HG02623 (cell line): ENCODE data around the gene CETN1.

Source experiments
- ATAC-seq: cut with Tn5 transposase; IDR thresholded peaks from one replicate; pipeline ENCODE4 v1.9.1; 2021; ENCODE audit warnings: moderate library complexity; ENCODE audit not compliant: unreplicated experiment

CETN1 gene

GRCh38 chr18:580154-580553 lies at the start of gene CETN1:
TSS of gene CETN1 (plus strand) at chr18:580380. CDS start at chr18:580409, 29 bp downstream.
- ATAC-seq = no peak

- no peak for ATAC-seq
Measured at GRCh38 chr18:532018-532417, 48.2 kb upstream of the CETN1 start.

GRCh38 chr18:532632-533031 lies 47.5 kb upstream of the CETN1 start:
- no peak for ATAC-seq

- no peak for ATAC-seq
Measured at GRCh38 chr18:533995-534601, 46.1 kb upstream of the CETN1 start.

GRCh38 chr18:543447-544078 lies 36.6 kb upstream of the CETN1 start:
- ATAC-seq = no peak

GRCh38 chr18:549967-550366 lies 30.2 kb upstream of the CETN1 start:
- no peak for ATAC-seq

GRCh38 chr18:551404-552061 lies 28.6 kb upstream of the CETN1 start:
- ATAC-seq = peak; percentile 92

GRCh38 chr18:555705-556457 lies 24.3 kb upstream of the CETN1 start:
- ATAC-seq = no peak

- no peak for ATAC-seq
Measured at GRCh38 chr18:564708-565561, 15.2 kb upstream of the CETN1 start.

GRCh38 chr18:565562-566061 lies 14.6 kb upstream of the CETN1 start:
- no peak for ATAC-seq

- ATAC-seq = no peak
Measured at GRCh38 chr18:567122-567521, 13.1 kb upstream of the CETN1 start.

GRCh38 chr18:568731-569130 lies 11.4 kb upstream of the CETN1 start:
- ATAC-seq = no peak

GRCh38 chr18:570256-570655 lies 9.9 kb upstream of the CETN1 start:
- ATAC-seq = no peak

- no peak for ATAC-seq
Measured at GRCh38 chr18:570697-571096, 9.5 kb upstream of the CETN1 start.

GRCh38 chr18:572091-572830 lies 7.9 kb upstream of the CETN1 start:
- ATAC-seq = no peak

- no peak for ATAC-seq
Measured at GRCh38 chr18:572831-573289, 7.3 kb upstream of the CETN1 start.

GRCh38 chr18:573385-573784 lies 6.8 kb upstream of the CETN1 start:
- no peak for ATAC-seq

GRCh38 chr18:574149-574860 lies 5.9 kb upstream of the CETN1 start:
- ATAC-seq = no peak
